LHCN-M2 (cell line): ENCODE measurements around the gene IGDCC3. TPM values are rescaled to one million over a fixed set of nuclear protein-coding genes. Genes with fewer than 3 reads are reported as not detected.

Source experiments
- DNase-seq: peaks from one replicate; pipeline ENCODE4 v3.0.0-alpha.2; 2012; ENCODE audit warnings: low read depth
- total RNA-seq: library from RNA; depleted of rRNA; stranded (reverse); fragments of >200 nt; gene quantifications from 2 replicates; pipeline ENCODE4 v1.2.3, GENCODE V29; 2014

Gene IGDCC3
- total RNA-seq, 1 experiment from 2014 or later: not detected

DNA sequence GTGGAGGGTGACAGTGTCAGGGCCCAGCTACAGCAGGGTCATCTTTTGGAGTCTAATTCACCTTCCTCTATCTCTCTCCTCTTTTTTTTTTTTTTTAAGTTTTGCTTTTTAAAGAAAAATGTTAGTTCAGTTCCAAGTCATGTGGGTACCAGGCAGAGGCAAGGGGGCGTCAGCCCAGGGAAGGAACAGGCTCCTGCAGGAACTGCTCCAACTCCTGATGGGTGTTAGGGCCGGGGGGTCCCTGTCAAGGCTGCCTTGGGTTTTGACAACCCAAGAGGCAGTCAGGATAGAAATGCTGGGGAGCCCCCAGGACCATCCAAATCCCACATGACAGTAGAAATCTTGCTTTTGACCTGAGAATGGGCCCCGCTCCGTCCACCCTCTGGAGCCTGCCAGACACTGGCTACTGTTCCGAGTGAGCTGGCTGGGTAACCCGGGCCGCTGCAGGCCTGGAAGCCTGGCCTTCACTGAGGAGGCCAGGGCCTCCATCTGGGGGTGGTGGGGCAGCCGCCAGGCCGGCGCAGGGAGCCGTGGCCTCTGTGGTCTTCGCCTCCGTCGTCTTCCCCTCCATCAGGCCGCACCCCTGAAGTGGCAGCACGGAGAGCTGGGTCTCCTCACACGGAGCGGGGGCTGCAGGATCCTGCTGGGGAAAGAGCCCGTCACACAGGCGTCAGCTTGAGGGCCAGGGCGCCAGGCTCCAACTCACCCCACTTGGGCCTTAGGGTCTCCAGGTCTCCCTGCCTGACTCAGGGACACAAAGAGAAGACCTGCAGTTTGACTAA is 49.1 kb downstream of the IGDCC3 start:
- DNase-seq: no peak

DNA sequence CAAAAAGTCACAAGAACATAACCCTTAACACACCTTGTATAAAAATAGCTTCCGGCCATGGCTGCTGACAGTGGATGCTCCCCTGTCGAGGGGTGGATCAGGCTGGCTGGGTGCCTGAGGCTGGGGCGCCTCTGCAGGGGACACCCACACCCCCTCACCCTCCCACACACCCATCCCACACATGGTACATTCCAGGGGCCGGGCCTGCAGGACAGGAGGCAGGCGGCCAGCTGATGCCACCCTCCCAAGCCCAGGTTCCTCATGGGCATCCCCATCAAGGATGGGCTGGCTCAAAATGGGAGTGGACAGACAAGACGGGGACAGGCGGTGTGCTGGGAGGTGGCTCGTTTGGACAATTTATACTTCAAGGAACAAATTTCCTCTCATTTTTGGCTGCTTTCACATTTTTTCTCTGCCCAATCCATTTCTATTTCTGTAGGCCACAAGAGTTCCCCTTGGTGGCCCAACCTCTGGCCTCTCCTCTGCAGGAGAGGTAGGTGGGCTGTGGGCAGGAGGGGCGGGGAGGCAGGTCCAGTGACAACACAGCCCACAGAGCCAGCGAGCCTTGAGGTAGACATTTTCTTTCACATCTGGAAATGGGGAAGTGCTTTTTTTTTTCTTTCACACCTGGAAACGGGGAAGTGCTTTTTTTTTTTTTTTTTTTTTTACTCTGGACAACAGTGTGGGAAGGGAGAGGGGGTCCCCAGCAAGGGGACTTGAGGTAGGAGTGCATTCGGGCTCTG is 50.0 kb downstream of the IGDCC3 start:
- DNase-seq: no peak

DNA sequence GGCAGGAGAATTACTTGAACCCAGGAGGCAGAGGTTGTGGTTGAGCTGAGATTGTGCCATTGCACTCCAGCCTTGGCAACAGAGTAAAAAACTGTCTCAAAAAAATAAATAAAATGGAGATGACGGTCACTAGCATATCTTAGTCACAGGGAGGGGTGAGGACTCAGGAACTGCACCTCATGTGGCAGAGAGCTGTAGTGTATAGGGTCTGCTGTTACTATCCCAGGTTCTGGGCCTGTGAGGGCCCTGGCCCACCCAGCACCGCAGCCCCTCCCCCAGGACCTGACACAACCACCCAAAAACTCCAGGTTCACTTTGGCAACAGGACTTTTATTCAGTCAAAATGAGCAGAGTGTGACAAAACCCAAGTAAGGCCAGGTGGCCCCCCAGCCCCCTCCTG is 51.0 kb downstream of the IGDCC3 start:
- DNase-seq: no peak

DNA sequence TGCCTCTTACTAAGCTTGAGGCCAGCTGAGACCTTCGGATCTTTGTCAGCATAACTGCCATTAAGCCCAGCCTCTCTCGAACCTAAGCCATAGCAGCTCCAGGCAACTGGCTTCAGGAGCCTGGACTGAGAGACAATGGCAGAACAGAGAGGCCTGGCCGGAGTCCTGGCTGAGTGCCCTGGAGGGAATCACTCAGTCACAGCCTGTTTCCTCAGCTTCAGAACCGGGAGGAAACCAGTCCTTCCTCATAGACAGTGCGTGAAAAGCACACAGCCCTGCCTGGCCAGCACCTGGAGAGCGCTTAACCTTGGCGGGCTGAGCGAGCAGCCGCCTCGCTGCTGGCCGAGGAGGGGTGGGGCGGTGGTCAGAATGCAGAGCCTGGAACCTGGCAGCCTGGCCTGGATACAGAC is 51.7 kb downstream of the IGDCC3 start:
- DNase-seq: no peak

DNA sequence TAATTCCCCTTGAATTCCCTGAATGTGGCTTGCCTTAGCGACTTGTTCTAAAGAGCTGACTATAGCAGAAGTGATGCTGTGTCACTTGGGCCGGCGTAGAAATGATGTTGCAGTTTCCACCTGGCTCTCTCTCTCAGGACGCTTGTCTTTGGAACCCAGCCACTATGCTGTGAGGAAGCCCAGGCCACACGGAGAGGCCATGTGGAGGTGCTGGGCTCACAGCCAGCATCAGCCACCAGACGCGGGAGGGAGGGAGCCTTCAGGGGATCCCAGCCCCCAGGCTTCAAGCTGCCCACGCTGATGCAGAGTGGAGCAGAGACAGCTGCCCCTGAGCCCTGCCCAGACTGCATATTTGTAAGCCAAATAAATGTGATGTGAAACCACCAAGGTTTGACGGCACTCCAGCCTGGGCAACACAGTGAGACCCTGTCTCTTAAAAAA is 54.7 kb downstream of the IGDCC3 start:
- peak; percentile 81 for DNase-seq

DNA sequence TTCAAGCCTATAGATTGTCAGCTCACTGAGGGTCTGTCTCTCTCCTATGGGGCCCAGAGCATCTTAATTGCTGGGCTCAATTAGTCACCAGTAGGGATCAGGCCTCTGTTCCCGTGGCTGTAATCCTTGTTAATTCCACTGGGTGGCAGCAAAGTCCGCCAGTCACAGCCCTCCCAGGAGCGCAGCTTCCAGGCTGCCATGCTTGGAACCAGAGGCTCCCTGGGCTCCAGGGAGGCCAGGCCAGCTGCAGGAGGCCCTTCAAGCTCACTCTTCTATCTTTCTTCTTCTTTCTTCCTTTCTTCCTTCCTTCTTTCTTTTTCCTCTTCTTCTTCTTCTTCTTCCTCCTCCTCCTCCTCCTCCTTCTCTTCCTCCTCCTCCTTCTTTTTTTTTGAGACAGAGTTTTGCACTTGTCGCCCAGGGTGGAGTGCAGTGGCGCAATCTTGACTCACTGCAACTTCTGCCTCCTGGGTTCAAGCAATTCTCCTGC is 58.9 kb downstream of the IGDCC3 start:
- peak; percentile 70 for DNase-seq

DNA sequence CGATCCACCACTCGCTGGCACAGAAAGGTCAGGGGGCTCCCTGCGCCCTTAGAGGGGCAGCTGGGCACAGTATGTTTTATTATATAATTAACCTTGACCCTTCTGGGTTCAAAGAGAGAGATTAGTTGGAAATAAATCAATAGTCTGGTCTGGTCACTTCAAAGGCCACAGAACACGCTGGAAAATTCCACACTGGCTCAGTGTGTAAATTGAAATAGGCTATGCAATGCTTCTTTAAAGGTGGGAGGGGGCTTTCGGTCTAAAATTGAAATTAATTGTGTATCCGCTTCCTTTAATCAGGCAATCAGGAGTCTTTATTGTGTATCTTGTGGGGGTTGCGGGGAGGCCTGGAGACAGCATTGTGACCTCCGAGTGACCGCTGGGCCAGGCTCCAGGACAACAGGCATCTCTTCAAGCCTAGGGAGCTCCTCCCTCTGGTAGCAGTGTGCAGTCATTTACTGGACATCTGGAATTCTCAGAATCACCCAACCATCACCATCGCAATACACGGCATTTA is 65.3 kb downstream of the IGDCC3 start:
- DNase-seq: no peak

DNA sequence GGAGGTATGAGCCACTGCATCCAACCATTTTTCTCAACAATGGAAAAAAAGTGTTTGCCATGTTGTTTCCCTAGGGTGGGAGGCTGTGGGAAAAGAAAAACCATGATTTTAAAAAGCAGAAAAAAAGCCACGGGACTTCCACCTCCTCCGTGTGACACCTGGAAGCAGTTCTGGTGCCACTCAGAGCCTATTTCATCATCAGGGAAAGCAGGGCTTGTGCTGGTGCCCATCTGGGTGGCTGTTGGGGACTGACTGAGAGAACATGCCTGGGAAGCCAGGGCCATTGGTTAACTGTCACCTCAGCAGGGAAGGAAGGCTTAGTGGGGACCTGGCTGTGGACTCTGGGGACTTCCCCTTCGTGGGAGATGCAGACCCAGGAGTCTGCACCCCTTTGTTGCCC is 66.0 kb downstream of the IGDCC3 start:
- no peak for DNase-seq

DNA sequence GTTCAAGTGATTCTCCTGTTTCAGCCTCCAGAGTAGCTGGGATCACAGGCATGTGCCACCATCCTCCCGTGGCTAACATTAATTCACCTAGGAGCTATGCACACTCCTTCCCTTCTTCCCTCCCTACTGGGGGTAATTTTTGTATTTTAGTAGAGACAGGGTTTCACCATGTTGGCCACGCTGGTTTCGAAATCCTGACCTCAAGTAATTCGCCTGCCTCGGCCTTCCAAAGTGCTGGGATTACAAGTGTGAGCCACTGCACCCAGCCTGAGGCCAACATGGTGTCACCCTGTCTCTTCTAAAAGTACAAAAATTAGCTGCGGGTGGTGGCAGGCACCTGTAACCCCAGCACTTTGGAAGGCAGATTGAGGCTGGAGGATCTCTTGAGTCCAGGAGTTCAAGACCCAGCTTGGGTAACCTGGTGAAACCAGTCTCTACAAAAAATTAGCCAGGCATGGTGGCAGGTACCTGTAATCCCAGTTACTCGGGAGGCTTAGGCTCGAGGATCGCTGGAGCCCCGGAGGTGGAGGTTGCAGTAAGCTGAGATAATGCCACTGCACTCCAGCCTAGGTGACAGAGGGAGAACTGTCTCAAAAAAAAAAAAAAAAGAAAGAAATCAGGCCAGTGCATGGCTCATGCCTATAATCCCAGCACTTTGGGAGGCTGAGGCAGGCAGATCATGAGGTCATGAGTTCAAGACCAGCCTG is 67.2 kb downstream of the IGDCC3 start:
- DNase-seq: peak; percentile 13

DNA sequence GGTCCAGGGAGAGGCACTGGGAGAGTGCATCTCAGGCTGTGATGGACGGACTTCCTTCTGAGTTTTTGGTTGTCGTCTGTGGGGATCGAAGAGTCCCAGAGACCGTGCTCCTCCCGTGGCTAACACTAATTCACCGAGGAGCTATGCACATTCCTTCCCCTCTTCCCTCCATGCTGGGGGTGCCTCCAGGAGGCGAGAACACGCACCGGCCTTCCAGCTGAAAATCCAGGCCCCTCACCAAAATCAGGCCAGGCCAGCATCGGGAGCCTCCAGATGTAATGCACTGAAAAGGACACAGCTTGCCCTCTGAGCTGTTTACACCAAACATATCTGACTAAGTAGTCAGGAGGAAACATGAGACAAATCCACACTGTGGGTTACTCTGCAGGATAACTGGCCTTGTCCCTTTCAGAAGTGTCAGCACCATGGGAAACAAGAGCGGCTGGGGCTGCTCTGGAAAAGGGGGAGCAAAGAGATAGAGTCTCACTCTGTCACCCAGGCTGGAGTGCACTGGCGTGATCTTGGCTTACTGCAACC is 67.9 kb downstream of the IGDCC3 start:
- peak; percentile 24 for DNase-seq

DNA sequence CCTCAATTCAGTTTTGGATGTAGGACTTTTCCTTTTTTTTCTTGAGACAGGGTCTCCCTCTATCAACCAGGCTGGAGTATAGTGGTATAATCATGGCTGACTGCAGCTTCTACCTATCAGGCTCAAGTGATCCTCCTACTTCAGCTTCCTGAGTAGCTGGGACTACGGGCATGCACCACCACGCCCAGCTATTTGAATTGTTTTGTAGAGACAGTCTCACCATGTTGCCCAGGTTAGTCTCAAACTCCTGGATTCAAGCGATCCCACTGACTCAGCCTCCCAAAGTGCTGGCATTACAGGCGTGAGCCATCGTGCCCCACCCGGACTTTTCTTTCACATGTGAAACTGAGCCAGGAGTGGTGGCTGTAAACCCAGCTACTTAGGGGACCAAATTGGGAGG is 69.8 kb downstream of the IGDCC3 start:
- DNase-seq: no peak

DNA sequence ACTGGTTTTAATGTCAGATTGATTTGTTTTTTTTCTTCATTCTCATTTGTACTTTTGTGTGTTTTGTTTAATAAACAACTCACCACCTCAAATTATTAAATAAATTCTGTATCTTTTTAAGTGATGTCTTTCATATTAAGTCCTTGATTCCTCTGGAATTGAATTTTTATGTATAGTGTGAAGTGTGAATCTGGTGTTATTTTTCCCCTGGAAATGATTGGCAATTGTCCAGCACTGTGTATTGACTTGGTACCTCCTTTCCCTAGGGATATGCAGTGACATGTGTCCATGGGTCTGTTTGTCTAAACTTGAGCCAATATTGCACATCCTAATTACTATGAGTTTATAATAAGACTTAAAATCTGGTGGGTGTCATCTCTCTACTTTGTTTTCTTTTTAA is 71.3 kb downstream of the IGDCC3 start:
- no peak for DNase-seq

DNA sequence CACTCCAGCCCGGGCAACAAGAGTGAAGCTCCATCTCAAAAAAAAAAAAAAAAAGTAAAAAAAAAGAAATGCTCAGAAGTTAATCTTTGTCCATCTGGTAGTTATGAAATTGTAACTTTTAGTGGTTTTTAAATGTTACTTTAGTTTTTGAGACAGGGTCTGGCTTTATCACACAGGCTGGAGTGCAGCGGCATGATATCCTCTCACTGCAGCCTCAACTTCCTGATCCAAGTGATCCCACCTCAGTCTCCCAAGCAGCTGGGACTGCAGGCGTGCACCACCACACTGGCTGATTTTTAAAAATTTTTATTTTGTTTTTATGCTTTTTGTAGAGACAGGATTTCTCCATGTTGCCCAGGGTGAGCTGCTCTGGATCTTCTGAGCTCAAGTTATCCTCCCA is 72.0 kb downstream of the IGDCC3 start:
- DNase-seq: no peak

DNA sequence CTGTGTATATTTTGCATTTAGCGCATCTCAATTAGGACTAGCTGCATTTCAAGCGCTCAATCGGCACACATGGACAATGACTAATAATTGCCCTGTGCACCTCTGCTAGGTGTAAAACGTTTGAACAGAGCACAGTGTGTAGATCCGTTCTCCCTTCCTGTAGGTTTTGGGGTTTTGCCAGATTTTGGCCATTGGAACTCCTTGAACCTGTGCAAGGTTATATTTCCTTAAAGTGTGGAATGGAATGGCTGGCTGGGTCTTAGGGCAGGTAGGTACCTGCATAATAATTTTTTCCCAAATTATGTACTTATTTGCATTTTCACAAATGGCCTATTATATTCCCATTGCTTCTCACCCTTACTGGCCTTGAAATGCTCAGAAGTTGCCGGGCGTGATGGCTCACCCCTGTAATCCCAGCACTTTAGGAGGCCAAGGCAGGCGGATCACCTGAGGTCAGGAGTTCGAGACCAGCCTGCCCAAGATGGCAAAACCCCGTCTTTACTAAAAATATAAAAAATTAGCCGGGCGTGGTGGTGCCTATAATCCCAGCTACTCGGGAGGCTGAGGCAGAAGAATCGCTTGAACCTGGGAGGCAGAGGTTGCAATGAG is 72.5 kb downstream of the IGDCC3 start:
- no peak for DNase-seq

DNA sequence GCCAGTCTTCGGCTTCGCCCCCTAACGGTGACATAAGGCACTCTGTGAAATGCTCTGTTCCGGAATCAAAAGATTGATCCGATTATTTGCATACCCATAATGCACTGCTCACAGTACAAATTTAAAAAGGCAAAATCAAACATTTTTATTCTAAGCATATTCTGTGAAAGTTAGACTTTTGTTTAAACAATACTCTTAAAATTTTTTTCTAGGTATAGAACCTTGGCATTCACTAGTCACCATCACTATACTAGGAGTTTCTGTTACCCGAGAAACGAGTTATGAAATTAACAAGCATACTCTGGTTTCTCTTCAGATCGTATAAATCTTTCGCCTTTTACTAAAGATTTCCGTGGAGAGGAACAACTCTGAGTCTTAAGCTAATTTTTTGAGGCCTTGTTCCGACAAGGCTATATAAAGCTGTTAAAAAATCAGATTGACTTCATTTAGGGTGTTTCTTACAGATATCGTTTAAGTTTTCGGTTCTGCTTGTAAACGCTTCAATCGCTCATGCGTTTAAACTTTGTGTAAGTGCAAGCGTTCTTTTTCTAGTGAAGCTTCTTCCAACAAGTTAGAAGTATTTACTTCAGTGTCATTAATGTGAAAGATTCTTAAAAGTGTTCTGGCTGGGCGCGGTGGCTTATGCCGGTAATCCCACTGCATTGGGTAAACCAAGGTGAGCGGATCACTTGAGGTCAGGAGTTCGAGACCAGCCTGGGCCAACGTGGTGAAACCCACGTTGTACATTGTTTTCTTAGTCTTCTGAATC is 73.2 kb downstream of the IGDCC3 start, which contains the start of gene RNU5B-1:
Gene RNU5B-1 (plus strand): TSS at position 297 of the 769 bp plus-strand sequence.
- peak; percentile 98 for DNase-seq

DNA sequence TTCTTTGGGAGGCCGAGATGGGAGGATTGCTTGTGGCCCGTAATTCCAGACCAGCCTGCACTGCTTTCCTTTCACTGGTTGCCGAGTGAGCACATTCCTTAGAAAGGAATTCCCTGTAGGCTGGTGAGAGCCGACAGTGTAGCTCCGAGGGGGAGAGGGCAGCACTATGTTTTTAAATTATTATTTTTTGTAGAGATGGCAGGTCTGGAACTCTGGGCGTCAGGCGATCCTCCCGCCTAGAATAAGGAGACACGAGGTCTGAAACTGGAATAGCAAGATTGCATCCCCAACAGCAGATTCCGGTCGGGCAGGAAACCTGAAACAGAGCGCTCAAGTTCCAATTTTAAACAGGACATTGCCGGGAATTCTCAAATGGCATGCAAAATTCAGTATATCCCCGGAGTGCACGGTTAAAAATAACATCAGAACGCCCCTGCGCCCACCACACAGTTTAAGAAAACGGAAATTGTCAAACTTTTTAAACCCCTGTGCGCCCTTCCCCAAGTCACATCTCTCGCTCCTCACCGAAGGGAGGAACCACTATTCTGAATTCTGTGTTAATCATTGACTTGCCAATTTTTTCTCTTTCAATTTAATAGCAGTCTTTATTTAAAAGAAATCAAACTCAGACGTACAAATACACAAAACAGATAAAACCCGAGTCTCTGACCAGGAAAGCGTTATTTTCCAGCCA is 74.0 kb downstream of the IGDCC3 start:
- peak; percentile 73 for DNase-seq

DNA sequence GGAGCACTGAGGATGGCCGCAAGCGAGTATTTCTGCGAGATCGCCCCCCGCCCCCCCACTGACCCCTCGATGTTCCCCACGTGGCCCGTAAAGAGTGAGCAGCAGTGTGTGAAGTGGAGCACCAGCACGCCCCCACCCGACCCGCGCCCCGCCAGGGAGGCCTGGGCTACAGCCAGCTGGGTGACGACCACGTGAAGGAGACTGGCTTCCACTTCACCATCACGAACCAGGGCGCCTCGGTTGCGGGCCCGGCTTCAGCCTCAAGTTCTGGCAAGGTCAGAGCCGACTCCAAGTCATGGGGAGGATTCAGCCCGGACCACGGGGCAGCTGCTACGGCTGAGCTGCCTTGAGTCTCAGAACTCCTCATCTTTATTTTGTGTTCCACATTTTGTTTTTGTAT is 75.7 kb downstream of the IGDCC3 start:
- no peak for DNase-seq

DNA sequence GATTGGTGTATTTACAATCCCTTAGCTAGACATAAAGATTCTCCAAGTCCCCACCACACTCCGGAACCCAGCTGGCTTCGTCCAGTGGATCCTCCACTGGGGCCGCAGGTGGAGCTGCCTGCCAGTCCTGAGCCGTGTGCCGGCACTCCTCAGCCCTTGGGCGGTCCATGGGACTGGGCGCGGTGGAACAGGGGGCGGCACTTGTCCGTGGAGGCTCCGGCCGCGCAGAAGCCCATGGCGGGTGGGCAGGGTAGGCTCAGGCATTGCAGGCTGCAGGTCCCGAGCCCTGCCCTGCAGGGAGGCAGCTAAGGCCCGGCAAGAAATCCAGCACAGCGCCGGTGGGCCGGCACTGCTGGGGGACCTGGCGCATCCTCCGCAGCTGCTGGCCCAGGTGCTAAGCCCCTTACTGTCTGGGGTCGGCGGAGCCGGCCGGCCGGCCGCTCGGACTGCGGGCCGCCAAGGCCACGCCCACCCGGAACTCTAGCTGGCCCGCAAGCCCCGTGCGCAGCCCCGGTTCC is 76.8 kb downstream of the IGDCC3 start:
- no peak for DNase-seq

DNA sequence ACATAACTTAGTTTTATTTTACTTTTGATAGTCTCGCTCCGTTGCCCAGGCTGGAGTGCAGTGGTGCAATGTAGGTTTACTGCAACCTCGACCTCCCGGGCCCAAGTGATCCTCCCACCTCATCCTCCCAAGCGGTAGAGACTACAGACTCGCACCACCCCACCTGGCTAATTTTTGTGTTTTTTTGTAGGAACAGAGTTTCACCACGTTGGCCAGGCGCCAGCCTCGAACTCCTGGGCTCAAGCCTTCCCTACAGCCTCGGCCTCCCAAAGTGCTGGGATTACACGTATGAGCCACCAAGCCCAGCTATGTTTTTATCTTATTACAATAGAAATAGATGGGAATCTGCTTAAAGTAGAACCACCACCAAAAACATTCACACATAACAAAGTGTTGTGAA is 79.1 kb downstream of the IGDCC3 start:
- no peak for DNase-seq
